H1 (cell line): ENCODE measurements around the gene TOMM40. TPM values are rescaled to one million over a fixed set of nuclear protein-coding genes. Genes with fewer than 3 reads are reported as not detected.

ENCODE experiments used
- CTCF ChIA-PET: fragments of 300-600 bp; sonication (Branson Sonifier 250); formaldehyde crosslinking; loops from one replicate; lab custom pipeline; 2021; ENCODE audit not compliant: partially characterized antibody; lab: Charles Lee
- POLR2A ChIA-PET: fragments of 300-600 bp; sonication (Branson Sonifier 250); formaldehyde crosslinking; loops from one replicate; lab custom pipeline; 2021; ENCODE audit warnings: inconsistent platforms; ENCODE audit not compliant: partially characterized antibody; lab: Charles Lee
- DNase-seq, 2 experiments: peaks; one replicate each; pipeline versions ENCODE4 v3.0.0 to v3.0.0-alpha.2; 2010 to 2022; ENCODE audit warnings: low spot score in 2 of 2, low read depth in 1 of 2, mixed read lengths in 1 of 2
- FAIRE-seq: peaks from 2 replicates; lab custom pipeline; 2011; peaks lifted over from hg19 to GRCh38; lab: Jason Lieb, UNC
- H2AFZ ChIP-seq: 2 replicates; pipeline ENCODE4 v1.8.1; 2012; ENCODE audit warnings: low read length, inconsistent platforms
- H2AK5ac ChIP-seq: 2 replicates; pipeline ENCODE4 v1.6.1; 2013; ENCODE audit warnings: low read depth, low read length
- H2BK120ac ChIP-seq: replicated peaks from 2 replicates; pipeline ENCODE3; 2013; ENCODE audit warnings: low read depth, low read length, inconsistent platforms
- H2BK12ac ChIP-seq: 2 replicates; pipeline ENCODE4 v1.6.1; 2013; ENCODE audit warnings: low read depth, low read length
- H2BK15ac ChIP-seq: 2 replicates; pipeline ENCODE4 v1.6.1; 2013; ENCODE audit warnings: low read length
- H2BK20ac ChIP-seq: 2 replicates; pipeline ENCODE4 v1.6.1; 2013; ENCODE audit warnings: low read length
- H2BK5ac ChIP-seq: 2 replicates; pipeline ENCODE4 v1.6.1; 2013; ENCODE audit warnings: low read depth, low read length
- H3K14ac ChIP-seq: 2 replicates; pipeline ENCODE4 v1.6.1; 2013; ENCODE audit warnings: inconsistent platforms; ENCODE audit not compliant: insufficient read length
- H3K18ac ChIP-seq: 2 replicates; pipeline ENCODE4 v1.6.1; 2013; ENCODE audit warnings: low read length; ENCODE audit errors: extremely low read depth
- H3K23ac ChIP-seq: 2 replicates; pipeline ENCODE4 v1.6.1; 2013; ENCODE audit warnings: inconsistent platforms; ENCODE audit not compliant: insufficient read length
- H3K23me2 ChIP-seq: 2 replicates; pipeline ENCODE4 v1.6.1; 2013; ENCODE audit warnings: low read depth, low read length
- H3K27ac ChIP-seq: 2 replicates; pipeline ENCODE4 v1.6.1; 2011; ENCODE audit warnings: low read depth, low read length, inconsistent platforms
- H3K27me3 ChIP-seq, 4 experiments: replicated peaks in 1 of 4; 1 replicate in 1 of 4; 2 replicates in 3 of 4; pipeline versions ENCODE4 v1.6.1 to v1.8.1; 2011 to 2013; ENCODE audit warnings: low read length in 3 of 4, mild to moderate bottlenecking in 3 of 4, inconsistent platforms in 2 of 4, mixed read lengths in 2 of 4, moderate library complexity in 1 of 4; ENCODE audit not compliant: control insufficient read depth in 3 of 4, insufficient read depth in 3 of 4; ENCODE audit errors: extremely low read depth in 1 of 4
- H3K36me3 ChIP-seq, 4 experiments: 2 replicates each; pipeline versions ENCODE4 v1.6.1 to v1.8.1; 2011 to 2013; ENCODE audit warnings: mild to moderate bottlenecking in 4 of 4, low read length in 3 of 4, moderate library complexity in 2 of 4, control low read depth in 1 of 4, inconsistent platforms in 1 of 4; ENCODE audit not compliant: insufficient read depth in 4 of 4, control insufficient read depth in 2 of 4
- H3K4ac ChIP-seq: replicated peaks from 2 replicates; pipeline ENCODE3; 2013; ENCODE audit warnings: low read length, low read depth, mixed read lengths, inconsistent platforms; ENCODE audit not compliant: insufficient read length
- H3K4me1 ChIP-seq, 4 experiments: replicated peaks in 1 of 4; 1 replicate in 1 of 4; 2 replicates in 3 of 4; pipeline versions ENCODE4 v1.6.1 to v1.8.1; 2011 to 2013; ENCODE audit warnings: low read length in 3 of 4, inconsistent platforms in 2 of 4, mixed read lengths in 1 of 4; ENCODE audit not compliant: insufficient read depth in 4 of 4, control insufficient read depth in 3 of 4
- H3K4me2 ChIP-seq, 2 experiments: 2 replicates each; pipeline versions ENCODE4 v1.6.1 to v1.8.1; 2011 to 2013; ENCODE audit warnings: low read depth in 2 of 2, low read length in 2 of 2, control low read depth in 1 of 2, inconsistent platforms in 1 of 2, mild to moderate bottlenecking in 1 of 2; ENCODE audit not compliant: insufficient read depth in 1 of 2
- H3K4me3 ChIP-seq, 4 experiments: fragments of 200-600, 300-600 bp in 1 of 4; sonication (generic), shearing (Covaris generic), sonication (Bioruptor Twin) in 1 of 4; 2 replicates each; pipeline versions ENCODE4 v1.5.1 to v1.8.1; 2011 to 2016; ENCODE audit warnings: low read length in 4 of 4, low read depth in 3 of 4, control low read depth in 2 of 4, inconsistent platforms in 2 of 4, mild to moderate bottlenecking in 2 of 4, mixed read lengths in 1 of 4, moderate library complexity in 1 of 4; ENCODE audit not compliant: insufficient read depth in 2 of 4; ENCODE audit errors: extremely low read depth in 1 of 4
- H3K56ac ChIP-seq: replicated peaks from 2 replicates; pipeline ENCODE3; 2013; ENCODE audit warnings: low read depth, mild to moderate bottlenecking, mixed read lengths, low read length, inconsistent platforms; ENCODE audit not compliant: insufficient read length
- H3K79me1 ChIP-seq: 2 replicates; pipeline ENCODE4 v1.6.1; 2013; ENCODE audit warnings: low read depth, low read length, control low read depth
- H3K79me2 ChIP-seq, 2 experiments: 2 replicates each; pipeline versions ENCODE4 v1.6.1 to v1.8.1; 2012 to 2013; ENCODE audit warnings: low read length in 2 of 2, mild to moderate bottlenecking in 2 of 2, inconsistent platforms in 1 of 2; ENCODE audit not compliant: insufficient read depth in 2 of 2, control insufficient read depth in 1 of 2
- H3K9ac ChIP-seq, 4 experiments: replicated peaks in 1 of 4; 1 replicate in 1 of 4; 2 replicates in 3 of 4; pipeline versions ENCODE4 v1.6.1 to v1.8.1; 2011 to 2013; ENCODE audit warnings: low read depth in 3 of 4, low read length in 3 of 4, control low read depth in 2 of 4, mild to moderate bottlenecking in 2 of 4, moderate library complexity in 2 of 4, inconsistent platforms in 1 of 4; ENCODE audit errors: extremely low read depth in 1 of 4
- H3K9me3 ChIP-seq, 2 experiments: 2 replicates each; pipeline versions ENCODE4 v1.6.1 to v1.8.1; 2012 to 2013; ENCODE audit warnings: mild to moderate bottlenecking in 2 of 2, moderate library complexity in 2 of 2, control low read depth in 1 of 2, inconsistent platforms in 1 of 2, low read depth in 1 of 2, low read length in 1 of 2, mixed read lengths in 1 of 2; ENCODE audit not compliant: insufficient read depth in 2 of 2
- H4K20me1 ChIP-seq, 2 experiments: replicated peaks in 1 of 2; 2 replicates each; pipeline versions ENCODE3 to v1.8.1; 2011 to 2013; ENCODE audit warnings: inconsistent platforms in 2 of 2, low read length in 2 of 2, mild to moderate bottlenecking in 1 of 2; ENCODE audit not compliant: insufficient read depth in 2 of 2, control insufficient read depth in 1 of 2
- H4K5ac ChIP-seq: 2 replicates; pipeline ENCODE4 v1.6.1; 2013; ENCODE audit warnings: low read length, low read depth, mixed read lengths, inconsistent platforms; ENCODE audit not compliant: insufficient read length
- H4K8ac ChIP-seq: 2 replicates; pipeline ENCODE4 v1.8.0; 2013; ENCODE audit warnings: mild to moderate bottlenecking, moderate library complexity, low read length, inconsistent platforms; ENCODE audit not compliant: insufficient read depth; ENCODE audit errors: extremely low read depth
- H4K91ac ChIP-seq: replicated peaks from 2 replicates; pipeline ENCODE3; 2013; ENCODE audit warnings: low read length, mixed read lengths, inconsistent platforms; ENCODE audit not compliant: insufficient read length
- ASH2L ChIP-seq: fragments of 200-600, 300-600 bp; sonication (generic); IDR thresholded peaks from one replicate; pipeline ENCODE4 v1.7.1; 2017; ENCODE audit warnings: low read length
- KDM4A ChIP-seq: IDR thresholded peaks from one replicate; pipeline ENCODE4 v1.7.1; 2012; ENCODE audit warnings: low read depth, mild to moderate bottlenecking, moderate library complexity, low read length, inconsistent platforms; ENCODE audit not compliant: severe bottlenecking
- RBBP5 ChIP-seq: IDR thresholded peaks from 2 replicates; pipeline ENCODE4 v1.7.1; 2012; ENCODE audit warnings: low read depth, mild to moderate bottlenecking, inconsistent platforms, low read length, moderate library complexity, borderline replicate concordance
- RXRA ChIP-seq: IDR thresholded peaks from 2 replicates; pipeline ENCODE4 v1.6.1; 2011; ENCODE audit warnings: low read depth, mild to moderate bottlenecking, low read length, moderate library complexity; ENCODE audit not compliant: insufficient read depth
- SAP30 ChIP-seq: fragments of 300-600 bp; sonication (generic); IDR thresholded peaks from 2 replicates; pipeline ENCODE4 v1.7.1; 2012; ENCODE audit warnings: low read length, moderate library complexity, mild to moderate bottlenecking, inconsistent platforms; ENCODE audit not compliant: insufficient read depth, insufficient replicate concordance
- SIN3A ChIP-seq, 2 experiments: IDR thresholded peaks in 1 of 2; conservative IDR thresholded peaks in 1 of 2; 2 replicates each; pipeline ENCODE4 v1.6.1; 2011 to 2012; ENCODE audit warnings: low read length in 2 of 2, improper control_type of control experiment in 1 of 2, low read depth in 1 of 2, mild to moderate bottlenecking in 1 of 2
- SP4 ChIP-seq: IDR thresholded peaks from 2 replicates; pipeline ENCODE4 v1.6.1; 2012; ENCODE audit warnings: low read length, inconsistent platforms
- TAF1 ChIP-seq: IDR thresholded peaks from 2 replicates; pipeline ENCODE4 v1.6.1; 2011; ENCODE audit warnings: mild to moderate bottlenecking, low read depth, low read length
- WGBS, 2 experiments: shearing (Covaris generic) in 1 of 2; methylation state at CpG; one replicate each; pipeline versions ENCODE4 v1.1.6 to v1.1.7; 2013 to 2015; ENCODE audit warnings: low lambda C conversion rate in 2 of 2, mixed read lengths in 2 of 2, inconsistent platforms in 1 of 2, low coverage in 1 of 2, missing lambda C conversion rate in 1 of 2; ENCODE audit not compliant: insufficient replicate concordance in 2 of 2, insufficient coverage in 1 of 2, insufficient read length in 1 of 2; ENCODE audit errors: extremely low coverage in 1 of 2, missing lambda C conversion rate in 1 of 2; 5-methylcytosine and 5-hydroxymethylcytosine counted together
- polyA plus RNA-seq, 7 experiments: library from polyadenylated mRNA; depleted of rRNA in 3 of 7; stranded (reverse) in 5 of 7; unstranded in 2 of 7; fragments of >200 nt in 5 of 7; fragments of 200-250 nt in 2 of 7; gene quantifications; 1 replicate in 5 of 7; 2 replicates in 1 of 7; 4 replicates in 1 of 7; pipeline versions ENCODE4 v1.2.1 to v1.2.3, GENCODE V29; 2011 to 2013; ENCODE audit warnings: missing spikeins in 2 of 7, mixed read lengths in 2 of 7
- total RNA-seq: library from RNA; stranded (reverse); fragmentation: NEBNext Ultra II Directional; extraction: Animal tissue kit (Norgen Biotek cat#: 25700); gene quantifications from 2 replicates; pipeline ENCODE4 v1.2.1, GENCODE V29; 2021

The TOMM40 gene
- total and polyA plus RNA-seq, 2 of the 8 experiments (the other 6 are each of a cell fraction or from before 2014, with no cell fraction given) = 154 to 179 TPM

DNA sequence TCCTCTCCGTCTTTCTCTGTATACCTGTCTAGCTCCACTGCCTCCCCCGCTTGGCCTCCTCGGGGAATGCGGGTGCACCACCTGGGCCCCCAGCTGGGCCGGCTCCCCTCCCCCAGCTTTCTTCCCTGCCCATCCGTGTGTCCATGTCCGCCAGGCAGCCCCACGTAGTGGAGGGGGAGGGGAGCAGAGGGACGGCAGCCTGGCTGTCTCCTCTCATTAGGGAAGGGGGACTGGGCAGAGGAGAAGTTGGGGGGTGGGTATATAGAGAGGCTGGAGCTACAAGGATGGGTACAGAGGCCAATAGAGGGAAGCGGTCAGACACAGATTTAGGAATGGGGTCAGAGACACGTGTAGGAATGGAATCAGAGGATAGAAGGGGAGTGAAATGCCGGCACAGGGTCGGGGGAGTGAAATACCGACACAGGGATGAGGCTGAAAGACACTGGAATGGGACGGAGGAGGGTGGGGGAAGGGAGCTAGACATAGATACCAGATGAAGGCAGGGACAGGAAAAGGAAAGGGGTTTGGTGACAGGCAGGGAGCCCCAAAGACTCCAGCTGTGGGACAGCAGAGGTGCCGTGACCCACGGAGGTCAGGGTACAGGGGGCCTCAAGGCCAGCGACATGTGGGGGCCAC is 42.1 kb upstream of the TOMM40 start:
- WGBS, 2 experiments = 14% methylated on average over 15 of the region's 18 CpGs; no CpG with 5 or more reads in 1 of the 2 experiments
- H3K56ac ChIP-seq = no peak overlapping the region
- peaks cover 22 to 66% of the 10 kb centered on the region in 2 experiments for H3K79me2 ChIP-seq
- H2BK20ac ChIP-seq = peak overlapping the region; percentile 93; the same call in 1 of the 2 replicates
- DNase-seq (peak in 1 of 2 experiments; percentile 74), FAIRE-seq (no peak)
- peak overlapping the region; percentile 77 to 98 (median 92) for H3K4me3 ChIP-seq
- H4K8ac ChIP-seq = no peak overlapping the region
- no peak overlapping the region for H2AK5ac ChIP-seq
- peak overlapping the region; percentile 91; the same call in 1 of the 2 replicates for H2BK12ac ChIP-seq
- peaks cover 13% of the 10 kb centered on the region for H3K79me1 ChIP-seq
- H3K9ac ChIP-seq = peak overlapping the region in 2 of 4 experiments; percentile 39 to 53; a peak in 2 of 7 replicates
- no peaks in the 10 kb centered on the region for H3K27me3 ChIP-seq
- H2BK15ac ChIP-seq = peak overlapping the region; percentile 97; the same call in 1 of the 2 replicates
- H2BK5ac ChIP-seq = peak overlapping the region; percentile 88; the same call in 1 of the 2 replicates
- peak overlapping the region; percentile 18 for H2BK120ac ChIP-seq
- H3K23ac ChIP-seq = no peak overlapping the region
- no peak overlapping the region for H3K14ac ChIP-seq
- H3K4me1 ChIP-seq = peaks cover 14 to 24% (median 16%) of the 10 kb centered on the region in 4 experiments
- POLR2A ChIA-PET = interaction anchor here (0.6 to 6.6 kb wide), 35 partner anchors 9 to 230 kb away, joined by 3 to 65 read pairs (median 5); partner anchors contain the start of genes APOE, BCAM, CLASRP and CLPTM1
- CTCF ChIA-PET = interaction anchor here (0.5 to 2.5 kb wide), 23 partner anchors 12 to 1073 kb away, joined by 3 to 10 read pairs (median 3); partner anchors contain the start of genes CBLC and RELB
- H3K36me3 ChIP-seq = no peaks in the 10 kb centered on the region; a peak in 1 of 8 replicates
- H3K4me2 ChIP-seq = peak overlapping the region; percentile 85 to 95
- no peak overlapping the region for H3K4ac ChIP-seq
- peaks cover 18% of the 10 kb centered on the region for H3K23me2 ChIP-seq
- H4K20me1 ChIP-seq = peaks cover 26 to 27% of the 10 kb centered on the region in 2 experiments
- H2AFZ ChIP-seq = no peak overlapping the region
- peak overlapping the region; percentile 96 for H3K18ac ChIP-seq
- peak overlapping the region; percentile 43; the same call in 1 of the 2 replicates for H3K27ac ChIP-seq
- H4K5ac ChIP-seq = no peak overlapping the region
- no peaks in the 10 kb centered on the region for H3K9me3 ChIP-seq
- H4K91ac ChIP-seq = peak overlapping the region; percentile 67
- TF ChIP-seq SAP30 = peak; percentile 14
- TF ChIP-seq KDM4A = no peak
- peak; percentile 88 for TF ChIP-seq ASH2L
- TF ChIP-seq SP4 = peak; percentile 89; the same call in 1 of the 2 replicates
- 0 out of 4 replicates have a peak, but pooled peaks of 1 of the 2 experiments have one; percentile 45 for TF ChIP-seq SIN3A (conservative IDR thresholded peaks at IDR 0.05 in 1 of 2, IDR thresholded peaks at IDR 0.05 in 1 of 2; ENCODE audit: low read depth in 1 of 2, low read length in 2 of 2)
- 0 out of 2 replicates have a peak, but pooled peaks have one; percentile 11 for TF ChIP-seq TAF1
- peak; percentile 43; the same call in 1 of the 2 replicates for TF ChIP-seq RBBP5
- TF ChIP-seq RXRA = no peak
